Placental pericyte (primary cell): ENCODE results near the gene ZNF275. TPM values are rescaled to one million over a fixed set of nuclear protein-coding genes. Genes with fewer than 3 reads are reported as not detected.

Experiments
- small RNA-seq: library from RNA; depleted of rRNA; stranded (forward); fragments of <200 nt; gene quantifications from one replicate; pipeline ENCODE3, GENCODE V24; 2012; ENCODE audit warnings: low replicate concordance
- total RNA-seq: library from RNA; depleted of rRNA; stranded (reverse); fragments of >200 nt; gene quantifications from 2 replicates; pipeline ENCODE4 v1.2.3, GENCODE V29; 2012

ZNF275 gene
- total RNA-seq, result 10.1 and 13.5 TPM in 2 replicates

GRCh38 chrX:153333821-153334653, at the start of gene ZNF275:
Gene ZNF275 (plus strand): TSS chrX:153334153. CDS start chrX:153336680, 2,527 bp downstream.

GRCh38 chrX:153321381-153322124, 12.4 kb upstream of the ZNF275 start, which contains the start of gene PNMA6F:
Gene PNMA6F (minus strand): TSS chrX:153321767. CDS start chrX:153320674, 1,093 bp downstream.

GRCh38 chrX:153401133-153401764, 67.3 kb downstream of the ZNF275 start, which contains the start of gene PNMA6E:
Gene PNMA6E (minus strand): TSS chrX:153401350. CDS start chrX:153398849, 2,501 bp downstream.

Small RNAs within 50 kb of the gene (small RNA-seq; reads per million reads assigned to genes)
- gene AC152007.1, result not detected

Other genes with a start within 250 kb of the ZNF275 start
- gene MAGEA1, start 154.9 kb upstream of the ZNF275 start, total RNA-seq, result not detected in 2 replicates
- gene PNMA6F, start 12.4 kb upstream of the ZNF275 start, total RNA-seq, result not detected in 2 replicates
- gene PNMA6E, start 67.2 kb downstream of the ZNF275 start, total RNA-seq, result not detected in 2 replicates
- gene ZFP92, start 77.3 kb downstream of the ZNF275 start, total RNA-seq, result under 0.01 and 0.44 TPM in 2 replicates
- gene TREX2, start 111.9 kb downstream of the ZNF275 start, total RNA-seq, result 0.22 and 2.4 TPM in 2 replicates
- gene HAUS7, start 136.4 kb downstream of the ZNF275 start, total RNA-seq, result 8.8 and 26.8 TPM in 2 replicates
- gene BGN, start 160.8 kb downstream of the ZNF275 start, total RNA-seq, result 3.3 and 23.3 TPM in 2 replicates
- not detected in 2 replicates for gene ATP2B3, start 183.5 kb downstream of the ZNF275 start, total RNA-seq